Measurements from ENCODE around the gene CDKN2D.
"Not testable (repeated sequence)": the region's sequence is repeated elsewhere in the genome, so short reads cannot be mapped to it uniquely, and the experiment has no call there.

Gene CDKN2D

GRCh38 chr19:10551698-10552301 lies 17.0 kb downstream of the CDKN2D start:
- DNase-seq (ENCODE audit: low read depth in 2 of 2): no peak

- not testable (repeated sequence) for DNase-seq (ENCODE audit: low read depth in 2 of 2)
These were observed 17.8 kb downstream of the CDKN2D start for GRCh38 chr19:10551006-10551405.

- DNase-seq (ENCODE audit: low read depth in 2 of 2): no peak
These were observed 18.4 kb downstream of the CDKN2D start for GRCh38 chr19:10550336-10550735.

GRCh38 chr19:10549733-10550132 lies 19.0 kb downstream of the CDKN2D start:
- DNase-seq (ENCODE audit: low read depth in 2 of 2): no peak

GRCh38 chr19:10548746-10549276 lies 20.0 kb downstream of the CDKN2D start:
- DNase-seq (ENCODE audit: low read depth in 2 of 2): no peak

- no peak for DNase-seq (ENCODE audit: low read depth in 2 of 2)
These were observed 22.0 kb downstream of the CDKN2D start for GRCh38 chr19:10546817-10547216.

GRCh38 chr19:10544753-10545251 lies 24.0 kb downstream of the CDKN2D start:
- no peak for DNase-seq (ENCODE audit: low read depth in 2 of 2)

GRCh38 chr19:10544242-10544752 lies 24.5 kb downstream of the CDKN2D start:
- DNase-seq (ENCODE audit: low read depth in 2 of 2): no peak

- DNase-seq (ENCODE audit: low read depth in 2 of 2): peak; percentile 56 to 57
These were observed 25.1 kb downstream of the CDKN2D start, which contains the start of gene ATG4D for GRCh38 chr19:10543420-10544241. Gene ATG4D (plus strand): TSS chr19:10543904. CDS start chr19:10544091, 187 bp downstream.

GRCh38 chr19:10543059-10543419 lies 25.7 kb downstream of the CDKN2D start:
- DNase-seq (ENCODE audit: low read depth in 2 of 2): no peak

GRCh38 chr19:10539016-10539415 lies 29.8 kb downstream of the CDKN2D start:
- DNase-seq (ENCODE audit: low read depth in 2 of 2): not testable (repeated sequence)

GRCh38 chr19:10538204-10538983 lies 30.4 kb downstream of the CDKN2D start:
- no peak for DNase-seq (ENCODE audit: low read depth in 2 of 2)

GRCh38 chr19:10537668-10538067 lies 31.1 kb downstream of the CDKN2D start:
- DNase-seq (ENCODE audit: low read depth in 2 of 2): no peak

- DNase-seq (ENCODE audit: low read depth in 2 of 2): no peak
These were observed 33.2 kb downstream of the CDKN2D start for GRCh38 chr19:10535613-10536012.

- no peak for DNase-seq (ENCODE audit: low read depth in 2 of 2)
These were observed 35.0 kb downstream of the CDKN2D start for GRCh38 chr19:10533646-10534386.

- DNase-seq (ENCODE audit: low read depth in 2 of 2): no peak
These were observed 36.3 kb downstream of the CDKN2D start for GRCh38 chr19:10532457-10532856.

- DNase-seq (ENCODE audit: low read depth in 2 of 2): not testable (repeated sequence)
These were observed 41.9 kb downstream of the CDKN2D start for GRCh38 chr19:10526887-10527286.

- no peak for DNase-seq (ENCODE audit: low read depth in 2 of 2)
These were observed 43.1 kb downstream of the CDKN2D start for GRCh38 chr19:10525636-10526035.

GRCh38 chr19:10523135-10523636 lies 45.6 kb downstream of the CDKN2D start:
- no peak for DNase-seq (ENCODE audit: low read depth in 2 of 2)

GRCh38 chr19:10521461-10522171 lies 47.2 kb downstream of the CDKN2D start:
- no peak for DNase-seq (ENCODE audit: low read depth in 2 of 2)
